Mesothelial cell of epicardium (in vitro differentiated cells): Measurements from ENCODE around the gene ORM1. TPM values are rescaled to one million over a fixed set of nuclear protein-coding genes. Genes with fewer than 3 reads are reported as not detected.

Experiments used
- DNase-seq, 2 experiments: peaks; one replicate each; pipeline ENCODE4 v3.0.0; 2021; ENCODE audit warnings: low spot score in 2 of 2; ENCODE audit not compliant: unreplicated experiment in 2 of 2
- H3K27ac Mint-ChIP-seq: 2 replicates; pipeline ENCODE4 v1.8.0; 2021; ENCODE audit warnings: mixed read lengths
- H3K27me3 Mint-ChIP-seq: 2 replicates; pipeline ENCODE4 v1.8.0; 2021; ENCODE audit warnings: low read depth, mixed read lengths
- H3K36me3 Mint-ChIP-seq: 2 replicates; pipeline ENCODE4 v1.8.0; 2021; ENCODE audit warnings: mixed read lengths
- H3K4me1 Mint-ChIP-seq: 2 replicates; pipeline ENCODE4 v1.8.0; 2021; ENCODE audit warnings: mixed read lengths
- H3K4me3 Mint-ChIP-seq: 2 replicates; pipeline ENCODE4 v1.8.0; 2021; ENCODE audit warnings: mild to moderate bottlenecking, moderate library complexity, mixed read lengths
- H3K9me3 Mint-ChIP-seq: 2 replicates; pipeline ENCODE4 v1.8.0; 2021; ENCODE audit warnings: mixed read lengths
- CTCF ChIP-seq: fragments of 200-600 bp; sonication (generic); IDR thresholded peaks from one replicate; pipeline ENCODE4 v1.5.0; 2021; ENCODE audit warnings: antibody characterized with exemption; ENCODE audit not compliant: unreplicated experiment
- total RNA-seq: library from RNA; stranded (reverse); gene quantifications from 3 replicates; pipeline ENCODE4 v1.2.1, GENCODE V29; 2021

ORM1 gene
- total RNA-seq, 1 donor from 2014 or later: not detected

- no peak for DNase-seq
- Mint-ChIP-seq H3K27me3 (no peaks in the 10 kb centered on the region), H3K4me3 (no peak overlapping the region), H3K27ac (no peak overlapping the region), H3K9me3 (no peaks in the 10 kb centered on the region), H3K36me3 (peaks cover 41% of the 10 kb centered on the region), H3K4me1 (peaks cover 4% of the 10 kb centered on the region)
- no peak for TF ChIP-seq CTCF
Measured at GRCh38 chr9:114362394-114362793, 39.5 kb downstream of the ORM1 start.

- no peak overlapping the region for H3K4me3 Mint-ChIP-seq
- DNase-seq: no peak
- H3K9me3 Mint-ChIP-seq: no peaks in the 10 kb centered on the region
- H3K27ac Mint-ChIP-seq: no peak overlapping the region
- no peaks in the 10 kb centered on the region for H3K27me3 Mint-ChIP-seq
- peaks cover 36% of the 10 kb centered on the region for H3K36me3 Mint-ChIP-seq
- H3K4me1 Mint-ChIP-seq: peaks cover 4% of the 10 kb centered on the region
- TF ChIP-seq CTCF: no peak
Measured at GRCh38 chr9:114363424-114363823, 40.5 kb downstream of the ORM1 start.

- Mint-ChIP-seq H3K27me3 (no peaks in the 10 kb centered on the region), H3K27ac (no peak overlapping the region), H3K9me3 (no peaks in the 10 kb centered on the region), H3K4me3 (no peak overlapping the region), H3K4me1 (peaks cover 4% of the 10 kb centered on the region), H3K36me3 (peaks cover 34% of the 10 kb centered on the region)
- no peak for DNase-seq
- TF ChIP-seq CTCF: no peak
Measured at GRCh38 chr9:114364134-114365041, 41.5 kb downstream of the ORM1 start.

- peaks cover 27% of the 10 kb centered on the region for H3K36me3 Mint-ChIP-seq
- H3K4me1 Mint-ChIP-seq: peaks cover 4% of the 10 kb centered on the region
- H3K9me3 Mint-ChIP-seq: no peaks in the 10 kb centered on the region
- TF ChIP-seq CTCF: no peak
- no peaks in the 10 kb centered on the region for H3K27me3 Mint-ChIP-seq
- H3K4me3 Mint-ChIP-seq: no peak overlapping the region
- DNase-seq: no peak
- H3K27ac Mint-ChIP-seq: no peak overlapping the region
Measured at GRCh38 chr9:114365194-114365593, 42.3 kb downstream of the ORM1 start.

- no peak for DNase-seq
- Mint-ChIP-seq H3K4me1 (peaks cover 4% of the 10 kb centered on the region), H3K36me3 (peaks cover 18% of the 10 kb centered on the region), H3K4me3 (no peak overlapping the region), H3K27ac (no peak overlapping the region), H3K27me3 (no peaks in the 10 kb centered on the region), H3K9me3 (no peaks in the 10 kb centered on the region)
- no peak for TF ChIP-seq CTCF
Measured at GRCh38 chr9:114366334-114367128, 43.6 kb downstream of the ORM1 start.
